Fibroblast of villous mesenchyme (primary cell): ENCODE measurements around the gene SUMO2. TPM values are rescaled to one million over a fixed set of nuclear protein-coding genes. Genes with fewer than 3 reads are reported as not detected.

Source experiments
- DNase-seq: peaks from one replicate; pipeline ENCODE4 v3.0.0-alpha.2; 2010; ENCODE audit warnings: low read depth
- H3K4me3 ChIP-seq: 2 replicates; pipeline ENCODE4 v1.5.1; 2011; ENCODE audit warnings: low read depth, mild to moderate bottlenecking, low read length
- CTCF ChIP-seq: IDR thresholded peaks from 2 replicates; pipeline ENCODE4 v1.5.1; 2012; ENCODE audit warnings: low read depth, mild to moderate bottlenecking, low read length; ENCODE audit not compliant: insufficient read depth
- total RNA-seq: library from RNA; depleted of rRNA; stranded (reverse); fragments of >200 nt; gene quantifications from 2 replicates; pipeline ENCODE4 v1.2.3, GENCODE V29; 2012

SUMO2 gene
- total RNA-seq, 1 donor = 124 TPM

- H3K4me3 ChIP-seq = peak overlapping the region; percentile 97
- no peak for TF ChIP-seq CTCF
- DNase-seq = no peak
Measured at GRCh38 chr17:75205793-75206163, 23.0 kb upstream of the SUMO2 start.

- H3K4me3 ChIP-seq = peak within 1 kb of the TSS; percentile 97
- TF ChIP-seq CTCF = no peak
- DNase-seq = peak; percentile 95
Measured at GRCh38 chr17:75205037-75205792, 22.5 kb upstream of the SUMO2 start, which contains the start of gene NUP85. TSS of gene NUP85 (plus strand) at chr17:75205679. CDS start at chr17:75205762, 83 bp downstream.

GRCh38 chr17:75199886-75200618, 17.3 kb upstream of the SUMO2 start:
- H3K4me3 ChIP-seq = no peak overlapping the region
- no peak for DNase-seq
- no peak for TF ChIP-seq CTCF

DNA sequence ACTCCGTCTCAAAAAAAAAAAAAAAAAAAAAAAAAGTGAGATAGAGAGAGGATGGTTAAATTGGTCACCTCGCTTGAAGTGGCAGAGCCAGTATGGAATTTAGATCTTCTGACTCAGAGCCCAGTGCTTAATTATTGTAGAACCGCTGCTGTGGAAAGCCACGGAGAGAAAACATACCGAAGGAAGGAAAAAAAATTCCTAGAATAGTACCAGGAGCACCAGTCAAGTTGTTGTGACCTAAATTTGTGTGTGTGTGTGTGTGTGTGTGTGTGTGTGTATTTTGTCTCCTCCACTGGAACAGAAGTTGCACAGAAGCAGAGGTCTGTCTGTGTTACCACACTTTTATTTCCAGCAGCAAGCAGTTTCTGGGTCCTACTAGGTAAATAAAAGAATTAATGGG, 12.1 kb upstream of the SUMO2 start:
- no peak overlapping the region for H3K4me3 ChIP-seq
- no peak for TF ChIP-seq CTCF
- no peak for DNase-seq

DNA sequence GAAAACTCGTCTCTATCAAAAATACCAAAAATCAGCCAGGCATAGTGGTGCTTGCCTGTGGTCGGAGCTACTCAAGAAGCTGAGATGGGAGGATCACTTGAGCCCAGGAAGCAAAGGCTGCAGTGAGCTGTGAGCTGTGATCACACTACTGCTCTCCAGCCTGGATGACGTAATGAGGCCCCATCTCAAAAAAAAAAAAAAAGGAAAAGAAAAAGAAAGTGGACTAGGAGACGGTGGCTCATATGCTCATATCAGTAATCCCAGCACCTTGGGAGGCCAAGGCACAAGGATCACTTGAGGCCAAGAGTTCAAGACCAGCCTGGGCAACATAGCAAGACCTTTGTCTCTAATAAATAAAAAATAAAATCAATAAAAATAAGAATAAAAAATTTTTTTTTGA, 8.8 kb upstream of the SUMO2 start:
- peak; percentile 52 for DNase-seq
- H3K4me3 ChIP-seq = no peak overlapping the region
- TF ChIP-seq CTCF = no peak

- no peak for DNase-seq
- no peak for TF ChIP-seq CTCF
- H3K4me3 ChIP-seq = no peak overlapping the region
Measured at GRCh38 chr17:75188614-75189013, 5.9 kb upstream of the SUMO2 start.
